SK-N-SH treated with all-trans-retinoic acid at 6 μM for 48 hours (cell line): ENCODE measurements around the gene SLC7A8.

Source experiments
- ARNTL ChIP-seq: fragments of 450-650 bp; formaldehyde crosslinking; IDR thresholded peaks from 2 replicates; pipeline ENCODE4 v1.5.0; 2020; ENCODE audit warnings: low read depth, mild to moderate bottlenecking, moderate library complexity, borderline replicate concordance
- BACH2 ChIP-seq: fragments of 250-450 bp; sonication (Bioruptor Pico); IDR thresholded peaks from 2 replicates; pipeline ENCODE4 v1.9.0; 2021; ENCODE audit warnings: mild to moderate bottlenecking, borderline replicate concordance
- ESRRG ChIP-seq: fragments of 250-450 bp; sonication (Bioruptor Pico); IDR thresholded peaks from 2 replicates; pipeline ENCODE4 v1.6.1; 2021; ENCODE audit warnings: mild to moderate bottlenecking
- GLIS3 ChIP-seq: fragments of 250-450 bp; sonication (Bioruptor Pico); IDR thresholded peaks from 2 replicates; pipeline ENCODE4 v1.5.0; 2020; ENCODE audit warnings: mild to moderate bottlenecking, moderate library complexity
- PPARA ChIP-seq: fragments of 250-450 bp; sonication (Bioruptor Pico); IDR thresholded peaks from 2 replicates; pipeline ENCODE4 v1.5.0; 2020; ENCODE audit warnings: mild to moderate bottlenecking, borderline replicate concordance
- RARB ChIP-seq: fragments of 250-450 bp; sonication (Bioruptor Pico); IDR thresholded peaks from 2 replicates; pipeline ENCODE4 v1.8.0; 2021; ENCODE audit warnings: mild to moderate bottlenecking, moderate library complexity
- TCF4 ChIP-seq: fragments of 250-450 bp; sonication (Bioruptor Pico); IDR thresholded peaks from 2 replicates; pipeline ENCODE4 v1.8.0; 2021; ENCODE audit warnings: mild to moderate bottlenecking, moderate library complexity, borderline replicate concordance
- ZFP30 ChIP-seq: fragments of 450-650 bp; formaldehyde crosslinking; IDR thresholded peaks from 2 replicates; pipeline ENCODE4 v1.5.0; 2022; ENCODE audit warnings: mild to moderate bottlenecking, moderate library complexity
- ZNF70 ChIP-seq: fragments of 450-650 bp; formaldehyde crosslinking; IDR thresholded peaks from 2 replicates; pipeline ENCODE4 v1.5.0; 2020; ENCODE audit warnings: mild to moderate bottlenecking, moderate library complexity
- TF ChIP-seq, protein P1 (sequence below): fragments of 250-450 bp; sonication (Bioruptor Pico); IDR thresholded peaks from 2 replicates; pipeline ENCODE4 v1.8.0; 2021; ENCODE audit warnings: low read depth, mild to moderate bottlenecking, moderate library complexity, borderline replicate concordance
- TF ChIP-seq, protein P2 (sequence below): fragments of 250-450 bp; sonication (Bioruptor Pico); IDR thresholded peaks from 2 replicates; pipeline ENCODE4 v1.8.0; 2020; ENCODE audit warnings: mild to moderate bottlenecking, moderate library complexity, borderline replicate concordance
- TF ChIP-seq, protein P3 (sequence below): fragments of 250-450 bp; sonication (Bioruptor Pico); IDR thresholded peaks from 2 replicates; pipeline ENCODE4 v1.5.0; 2020; ENCODE audit warnings: mild to moderate bottlenecking, moderate library complexity
- TF ChIP-seq, protein P4 (sequence below): fragments of 250-450 bp; sonication (Bioruptor Pico); IDR thresholded peaks from 2 replicates; pipeline ENCODE4 v1.5.1; 2020; ENCODE audit warnings: low read depth, mild to moderate bottlenecking, moderate library complexity

DNA sequence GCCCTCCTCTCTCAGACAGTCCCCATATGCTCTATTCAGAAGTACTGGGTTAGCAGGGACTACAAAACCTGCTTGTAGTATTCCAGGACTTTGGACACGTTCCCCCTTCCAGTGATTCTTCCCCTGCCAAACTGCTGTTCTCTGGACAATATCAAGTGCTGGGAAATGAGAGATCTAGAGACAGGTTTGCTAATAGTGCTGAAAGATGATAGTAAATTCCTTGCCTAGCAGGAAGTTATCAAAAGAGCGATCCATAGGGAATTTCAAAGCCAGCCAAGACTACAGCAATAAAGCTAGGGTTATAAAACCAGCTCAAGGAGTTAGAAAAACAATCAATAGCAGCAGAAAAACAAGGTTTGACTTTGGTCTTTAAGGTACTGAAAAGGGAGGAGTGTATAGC is 15.2 kb downstream of the SLC7A8 start:
- TF ChIP-seq, protein P1, sequence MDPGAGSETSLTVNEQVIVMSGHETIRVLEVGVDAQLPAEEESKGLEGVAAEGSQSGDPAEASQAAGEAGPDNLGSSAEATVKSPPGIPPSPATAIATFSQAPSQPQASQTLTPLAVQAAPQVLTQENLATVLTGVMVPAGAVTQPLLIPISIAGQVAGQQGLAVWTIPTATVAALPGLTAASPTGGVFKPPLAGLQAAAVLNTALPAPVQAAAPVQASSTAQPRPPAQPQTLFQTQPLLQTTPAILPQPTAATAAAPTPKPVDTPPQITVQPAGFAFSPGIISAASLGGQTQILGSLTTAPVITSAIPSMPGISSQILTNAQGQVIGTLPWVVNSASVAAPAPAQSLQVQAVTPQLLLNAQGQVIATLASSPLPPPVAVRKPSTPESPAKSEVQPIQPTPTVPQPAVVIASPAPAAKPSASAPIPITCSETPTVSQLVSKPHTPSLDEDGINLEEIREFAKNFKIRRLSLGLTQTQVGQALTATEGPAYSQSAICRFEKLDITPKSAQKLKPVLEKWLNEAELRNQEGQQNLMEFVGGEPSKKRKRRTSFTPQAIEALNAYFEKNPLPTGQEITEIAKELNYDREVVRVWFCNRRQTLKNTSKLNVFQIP: no peak
- TF ChIP-seq ARNTL (no peak), PPARA (CRISPR knock-in tag) (no peak), GLIS3 (CRISPR knock-in tag) (no peak), ZNF70 (no peak), BACH2 (CRISPR knock-in tag) (no peak), ESRRG (no peak), RARB (CRISPR knock-in tag) (no peak), TCF4 (CRISPR knock-in tag) (no peak), ZFP30 (CRISPR knock-in tag) (no peak)
- TF ChIP-seq, protein P2, sequence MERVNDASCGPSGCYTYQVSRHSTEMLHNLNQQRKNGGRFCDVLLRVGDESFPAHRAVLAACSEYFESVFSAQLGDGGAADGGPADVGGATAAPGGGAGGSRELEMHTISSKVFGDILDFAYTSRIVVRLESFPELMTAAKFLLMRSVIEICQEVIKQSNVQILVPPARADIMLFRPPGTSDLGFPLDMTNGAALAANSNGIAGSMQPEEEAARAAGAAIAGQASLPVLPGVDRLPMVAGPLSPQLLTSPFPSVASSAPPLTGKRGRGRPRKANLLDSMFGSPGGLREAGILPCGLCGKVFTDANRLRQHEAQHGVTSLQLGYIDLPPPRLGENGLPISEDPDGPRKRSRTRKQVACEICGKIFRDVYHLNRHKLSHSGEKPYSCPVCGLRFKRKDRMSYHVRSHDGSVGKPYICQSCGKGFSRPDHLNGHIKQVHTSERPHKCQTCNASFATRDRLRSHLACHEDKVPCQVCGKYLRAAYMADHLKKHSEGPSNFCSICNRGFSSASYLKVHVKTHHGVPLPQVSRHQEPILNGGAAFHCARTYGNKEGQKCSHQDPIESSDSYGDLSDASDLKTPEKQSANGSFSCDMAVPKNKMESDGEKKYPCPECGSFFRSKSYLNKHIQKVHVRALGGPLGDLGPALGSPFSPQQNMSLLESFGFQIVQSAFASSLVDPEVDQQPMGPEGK (CRISPR knock-in tag): no peak
- TF ChIP-seq, protein P3, sequence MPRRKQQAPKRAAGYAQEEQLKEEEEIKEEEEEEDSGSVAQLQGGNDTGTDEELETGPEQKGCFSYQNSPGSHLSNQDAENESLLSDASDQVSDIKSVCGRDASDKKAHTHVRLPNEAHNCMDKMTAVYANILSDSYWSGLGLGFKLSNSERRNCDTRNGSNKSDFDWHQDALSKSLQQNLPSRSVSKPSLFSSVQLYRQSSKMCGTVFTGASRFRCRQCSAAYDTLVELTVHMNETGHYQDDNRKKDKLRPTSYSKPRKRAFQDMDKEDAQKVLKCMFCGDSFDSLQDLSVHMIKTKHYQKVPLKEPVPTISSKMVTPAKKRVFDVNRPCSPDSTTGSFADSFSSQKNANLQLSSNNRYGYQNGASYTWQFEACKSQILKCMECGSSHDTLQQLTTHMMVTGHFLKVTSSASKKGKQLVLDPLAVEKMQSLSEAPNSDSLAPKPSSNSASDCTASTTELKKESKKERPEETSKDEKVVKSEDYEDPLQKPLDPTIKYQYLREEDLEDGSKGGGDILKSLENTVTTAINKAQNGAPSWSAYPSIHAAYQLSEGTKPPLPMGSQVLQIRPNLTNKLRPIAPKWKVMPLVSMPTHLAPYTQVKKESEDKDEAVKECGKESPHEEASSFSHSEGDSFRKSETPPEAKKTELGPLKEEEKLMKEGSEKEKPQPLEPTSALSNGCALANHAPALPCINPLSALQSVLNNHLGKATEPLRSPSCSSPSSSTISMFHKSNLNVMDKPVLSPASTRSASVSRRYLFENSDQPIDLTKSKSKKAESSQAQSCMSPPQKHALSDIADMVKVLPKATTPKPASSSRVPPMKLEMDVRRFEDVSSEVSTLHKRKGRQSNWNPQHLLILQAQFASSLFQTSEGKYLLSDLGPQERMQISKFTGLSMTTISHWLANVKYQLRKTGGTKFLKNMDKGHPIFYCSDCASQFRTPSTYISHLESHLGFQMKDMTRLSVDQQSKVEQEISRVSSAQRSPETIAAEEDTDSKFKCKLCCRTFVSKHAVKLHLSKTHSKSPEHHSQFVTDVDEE (CRISPR knock-in tag): no peak
- TF ChIP-seq, protein P4, sequence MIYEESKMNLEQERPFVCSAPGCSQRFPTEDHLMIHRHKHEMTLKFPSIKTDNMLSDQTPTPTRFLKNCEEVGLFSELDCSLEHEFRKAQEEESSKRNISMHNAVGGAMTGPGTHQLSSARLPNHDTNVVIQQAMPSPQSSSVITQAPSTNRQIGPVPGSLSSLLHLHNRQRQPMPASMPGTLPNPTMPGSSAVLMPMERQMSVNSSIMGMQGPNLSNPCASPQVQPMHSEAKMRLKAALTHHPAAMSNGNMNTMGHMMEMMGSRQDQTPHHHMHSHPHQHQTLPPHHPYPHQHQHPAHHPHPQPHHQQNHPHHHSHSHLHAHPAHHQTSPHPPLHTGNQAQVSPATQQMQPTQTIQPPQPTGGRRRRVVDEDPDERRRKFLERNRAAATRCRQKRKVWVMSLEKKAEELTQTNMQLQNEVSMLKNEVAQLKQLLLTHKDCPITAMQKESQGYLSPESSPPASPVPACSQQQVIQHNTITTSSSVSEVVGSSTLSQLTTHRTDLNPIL (CRISPR knock-in tag): no peak
